ENCODE results near the gene CLHC1. TPM values are rescaled to one million over a fixed set of nuclear protein-coding genes. Genes with fewer than 3 reads are reported as not detected.
"Not testable (repeated sequence)": the region's sequence is repeated elsewhere in the genome, so short reads cannot be mapped to it uniquely, and the experiment has no call there.

The CLHC1 gene
- total and polyA plus RNA-seq, 2 donors (not counting 3 experiments of a cell fraction or from before 2014, with no cell fraction given), result 2.4 to 12.3 TPM

DNA sequence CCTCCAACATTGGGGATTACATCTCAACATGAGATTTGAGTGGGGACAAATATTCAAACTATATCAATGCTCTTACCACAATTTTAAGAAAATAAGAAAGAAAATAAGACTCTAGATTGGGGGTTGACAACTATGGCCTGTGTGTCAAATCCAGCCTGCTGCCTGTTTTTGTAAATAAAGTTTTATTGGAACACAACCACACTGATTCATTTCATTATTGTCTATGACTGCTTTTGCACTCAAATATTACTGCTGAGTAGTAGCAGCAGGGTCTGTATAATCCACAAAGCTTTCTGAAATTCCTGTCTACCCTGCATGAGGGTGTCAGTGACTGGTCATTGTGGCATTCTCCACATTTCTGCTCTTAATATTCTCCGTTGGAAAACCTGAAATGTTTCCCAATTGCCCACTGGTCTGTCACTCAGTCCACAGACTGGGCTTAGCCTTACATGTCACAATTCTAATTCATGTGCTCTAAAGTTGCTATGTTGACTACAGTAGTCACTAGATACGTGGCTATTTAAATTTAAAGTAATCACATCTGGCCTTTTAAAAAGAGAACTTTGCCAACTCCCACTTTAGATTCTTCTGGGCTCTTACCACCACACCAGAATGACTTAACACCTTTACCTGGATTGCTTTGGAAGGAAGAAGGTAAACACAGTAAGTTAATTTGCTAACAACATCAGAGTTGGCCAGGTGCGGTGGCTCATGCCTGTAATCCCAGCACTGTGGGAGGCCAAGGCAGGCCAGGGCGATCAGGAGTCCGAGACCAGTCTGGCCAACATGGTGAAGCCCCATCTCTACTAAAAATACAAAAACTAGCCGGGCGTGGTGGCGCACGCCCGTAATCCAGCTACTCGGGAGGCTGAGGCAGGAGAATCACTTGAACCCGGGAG is 86.9 kb downstream of the CLHC1 start:
- Histone ChIP-seq H3K27me3 (ENCODE audit: control insufficient read depth in 2 of 2, insufficient read depth in 2 of 2, low read length in 2 of 2) (no peaks in the 10 kb centered on the region), H3K4me3 (replicated peaks in 1 of 3; ENCODE audit: insufficient read depth in 1 of 3, low read depth in 1 of 3, low read length in 3 of 3) (no peak overlapping the region), H3K79me2 (ENCODE audit: control insufficient read depth, insufficient read depth, low read length) (no peaks in the 10 kb centered on the region), H3K9me3 (replicated peaks; ENCODE audit: control insufficient read depth, insufficient read depth, low read length) (no peaks in the 10 kb centered on the region), H3K27ac (ENCODE audit: insufficient read depth, low read depth, low read length) (no peak overlapping the region), H3K9me1 (replicated peaks; ENCODE audit: control insufficient read depth, extremely low read depth, insufficient read depth, low read length) (no peaks in the 10 kb centered on the region), H2AFZ (ENCODE audit: low read depth, low read length) (no peak overlapping the region), H3K36me3 (ENCODE audit: control insufficient read depth in 2 of 2, extremely low read depth in 1 of 2, insufficient read depth in 2 of 2, low read length in 2 of 2) (no peaks in the 10 kb centered on the region), H3K9ac (replicated peaks; ENCODE audit: extremely low read depth, insufficient read depth, low read length) (no peak overlapping the region), H3K4me2 (ENCODE audit: insufficient read depth, low read length) (no peak overlapping the region), H3K4me1 (ENCODE audit: control insufficient read depth, extremely low read depth, insufficient read depth, low read length) (peaks cover 18% of the 10 kb centered on the region), H4K20me1 (replicated peaks; ENCODE audit: control insufficient read depth, extremely low read depth, insufficient read depth, low read length) (no peaks in the 10 kb centered on the region)
- TF ChIP-seq, protein P1, sequence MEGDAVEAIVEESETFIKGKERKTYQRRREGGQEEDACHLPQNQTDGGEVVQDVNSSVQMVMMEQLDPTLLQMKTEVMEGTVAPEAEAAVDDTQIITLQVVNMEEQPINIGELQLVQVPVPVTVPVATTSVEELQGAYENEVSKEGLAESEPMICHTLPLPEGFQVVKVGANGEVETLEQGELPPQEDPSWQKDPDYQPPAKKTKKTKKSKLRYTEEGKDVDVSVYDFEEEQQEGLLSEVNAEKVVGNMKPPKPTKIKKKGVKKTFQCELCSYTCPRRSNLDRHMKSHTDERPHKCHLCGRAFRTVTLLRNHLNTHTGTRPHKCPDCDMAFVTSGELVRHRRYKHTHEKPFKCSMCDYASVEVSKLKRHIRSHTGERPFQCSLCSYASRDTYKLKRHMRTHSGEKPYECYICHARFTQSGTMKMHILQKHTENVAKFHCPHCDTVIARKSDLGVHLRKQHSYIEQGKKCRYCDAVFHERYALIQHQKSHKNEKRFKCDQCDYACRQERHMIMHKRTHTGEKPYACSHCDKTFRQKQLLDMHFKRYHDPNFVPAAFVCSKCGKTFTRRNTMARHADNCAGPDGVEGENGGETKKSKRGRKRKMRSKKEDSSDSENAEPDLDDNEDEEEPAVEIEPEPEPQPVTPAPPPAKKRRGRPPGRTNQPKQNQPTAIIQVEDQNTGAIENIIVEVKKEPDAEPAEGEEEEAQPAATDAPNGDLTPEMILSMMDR (IDR thresholded peaks at IDR 0.05; ENCODE audit: extremely low read depth in 1 of 2, insufficient read depth in 1 of 2, low read depth in 1 of 2, low read length in 2 of 2), result no peak
- TF ChIP-seq JUN (IDR thresholded peaks at IDR 0.05; ENCODE audit: borderline replicate concordance, insufficient read depth, insufficient read length, low read depth) (no peak), FOS (IDR thresholded peaks at IDR 0.05; ENCODE audit: borderline replicate concordance, insufficient read depth, low read length) (no peak), POLR2AphosphoS5 (IDR thresholded peaks at IDR 0.05; ENCODE audit: insufficient read depth, low read depth, low read length) (no peak), MYC (IDR thresholded peaks at IDR 0.05; ENCODE audit: low read depth, low read length) (no peak), GATA2 (IDR thresholded peaks at IDR 0.05; ENCODE audit: insufficient read depth, insufficient read length, low read depth, low read length) (no peak), EZH2 (IDR thresholded peaks at IDR 0.05; ENCODE audit: borderline replicate concordance, low read depth, low read length, severe bottlenecking) (no peak), POLR2A (IDR thresholded peaks at IDR 0.05; ENCODE audit: low read depth, low read length) (no peak)
- TF ChIP-seq, protein P2, sequence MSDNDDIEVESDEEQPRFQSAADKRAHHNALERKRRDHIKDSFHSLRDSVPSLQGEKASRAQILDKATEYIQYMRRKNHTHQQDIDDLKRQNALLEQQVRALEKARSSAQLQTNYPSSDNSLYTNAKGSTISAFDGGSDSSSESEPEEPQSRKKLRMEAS (IDR thresholded peaks at IDR 0.05; ENCODE audit: insufficient read depth, insufficient read length), result no peak
- POLR2A ChIA-PET, result no interaction called here
- intact Hi-C loops (cut with micrococcal nuclease), result no loop called here
- no TSS peak for BruUV-seq (replicated peaks)
- DNase-seq (ENCODE audit: low read depth, low spot score) (no peak), FAIRE-seq (no peak)
- dilution Hi-C loops (cut with MboI; ENCODE audit: extremely low pct_ligation_motif_present, low sequenced_read_pairs), result no loop called here
- CTCF ChIA-PET, result no interaction called here

DNA sequence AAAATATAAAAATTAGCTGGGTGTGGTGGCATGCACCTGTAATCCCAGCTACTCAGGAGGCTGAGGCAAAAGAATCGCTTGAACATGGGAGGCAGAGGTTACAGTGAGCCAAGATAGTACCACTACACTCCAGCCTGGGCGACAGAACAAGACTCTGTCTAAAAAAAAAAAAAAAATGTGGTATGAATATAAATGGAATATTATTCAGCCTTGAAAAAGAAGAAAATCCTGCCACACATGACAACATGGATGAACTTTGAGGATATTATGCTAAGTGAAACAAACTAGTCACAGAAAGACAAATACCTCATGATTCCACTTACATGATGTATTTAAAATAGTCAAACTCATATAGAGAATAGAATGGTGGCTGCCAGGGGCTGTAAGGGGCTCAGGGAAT is 88.4 kb downstream of the CLHC1 start:
- H3K4me1 ChIP-seq (ENCODE audit: control insufficient read depth, extremely low read depth, insufficient read depth, low read length), result peaks cover 12% of the 10 kb centered on the region
- DNase-seq (ENCODE audit: low read depth, low spot score); H3K9me1 ChIP-seq (replicated peaks; ENCODE audit: control insufficient read depth, extremely low read depth, insufficient read depth, low read length); H3K27ac ChIP-seq (ENCODE audit: insufficient read depth, low read depth, low read length); H3K79me2 ChIP-seq (ENCODE audit: control insufficient read depth, insufficient read depth, low read length); H3K4me3 ChIP-seq (replicated peaks in 1 of 3; ENCODE audit: insufficient read depth in 1 of 3, low read depth in 1 of 3, low read length in 3 of 3); H3K4me2 ChIP-seq (ENCODE audit: insufficient read depth, low read length); POLR2A ChIA-PET; intact Hi-C loops (cut with micrococcal nuclease); H4K20me1 ChIP-seq (replicated peaks; ENCODE audit: control insufficient read depth, extremely low read depth, insufficient read depth, low read length); H3K36me3 ChIP-seq (ENCODE audit: control insufficient read depth in 2 of 2, extremely low read depth in 1 of 2, insufficient read depth in 2 of 2, low read length in 2 of 2); CTCF ChIA-PET; H3K9me3 ChIP-seq (replicated peaks; ENCODE audit: control insufficient read depth, insufficient read depth, low read length); H3K27me3 ChIP-seq (ENCODE audit: control insufficient read depth in 2 of 2, insufficient read depth in 2 of 2, low read length in 2 of 2); dilution Hi-C loops (cut with MboI; ENCODE audit: extremely low pct_ligation_motif_present, low sequenced_read_pairs); FAIRE-seq; H3K9ac ChIP-seq (replicated peaks; ENCODE audit: extremely low read depth, insufficient read depth, low read length); BruUV-seq (replicated peaks); H2AFZ ChIP-seq (ENCODE audit: low read depth, low read length): not testable (repeated sequence)

Data from endothelial cell of umbilical vein (primary cell).